Activated T-helper 1 cell treated with anti-CD3 and anti-CD28 coated beads, Interleukin-2, amount 50 U/mL, for 16 hours (primary cell): ENCODE data around the gene LYPD1.

Experiments
- DNase-seq, 2 donors: peaks; one replicate each; pipeline ENCODE4 v3.0.0-alpha.2; 2020; ENCODE audit warnings: low read depth in 1 of 2, low spot score in 1 of 2

Gene LYPD1

DNA sequence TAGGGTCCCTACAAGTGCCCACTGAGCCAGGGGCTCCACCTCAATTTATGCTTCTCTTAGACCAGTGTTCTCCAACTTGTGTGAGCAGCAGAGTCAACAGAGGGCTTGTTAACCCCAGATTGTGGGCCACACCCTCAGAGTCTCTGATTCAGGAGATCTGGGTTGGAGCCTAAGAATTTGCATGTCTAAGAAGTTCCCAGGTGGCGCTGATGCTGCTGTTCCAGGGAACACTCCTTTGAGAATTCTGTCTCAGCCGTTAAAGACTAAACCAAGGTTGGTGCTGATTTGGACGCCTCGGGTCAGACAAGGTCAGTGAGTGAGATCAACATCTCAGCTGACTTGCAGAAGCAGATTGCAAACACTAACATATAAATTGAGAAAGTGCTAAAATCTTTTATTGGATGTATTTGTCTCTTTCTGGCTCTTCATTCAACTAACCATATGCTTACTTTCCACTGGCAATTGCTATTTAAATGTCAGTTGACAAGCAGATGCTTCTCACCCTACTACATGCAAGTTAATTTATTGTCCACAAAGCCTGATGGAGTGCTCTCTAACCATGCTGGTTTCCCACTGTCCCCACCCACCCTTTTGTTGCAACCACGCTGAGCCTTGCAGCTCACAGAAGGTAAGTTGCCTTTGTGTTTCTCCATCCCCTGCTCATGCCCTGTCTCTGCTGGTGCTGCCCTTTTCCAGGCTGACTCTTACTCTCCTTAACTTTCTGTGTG lies 31.5 kb downstream of the LYPD1 start:
- no peak for DNase-seq

GRCh38 chr2:132636346-132636745 lies 33.7 kb downstream of the LYPD1 start:
- no peak for DNase-seq

GRCh38 chr2:132633635-132634034 lies 36.4 kb downstream of the LYPD1 start:
- DNase-seq, result no peak

DNA sequence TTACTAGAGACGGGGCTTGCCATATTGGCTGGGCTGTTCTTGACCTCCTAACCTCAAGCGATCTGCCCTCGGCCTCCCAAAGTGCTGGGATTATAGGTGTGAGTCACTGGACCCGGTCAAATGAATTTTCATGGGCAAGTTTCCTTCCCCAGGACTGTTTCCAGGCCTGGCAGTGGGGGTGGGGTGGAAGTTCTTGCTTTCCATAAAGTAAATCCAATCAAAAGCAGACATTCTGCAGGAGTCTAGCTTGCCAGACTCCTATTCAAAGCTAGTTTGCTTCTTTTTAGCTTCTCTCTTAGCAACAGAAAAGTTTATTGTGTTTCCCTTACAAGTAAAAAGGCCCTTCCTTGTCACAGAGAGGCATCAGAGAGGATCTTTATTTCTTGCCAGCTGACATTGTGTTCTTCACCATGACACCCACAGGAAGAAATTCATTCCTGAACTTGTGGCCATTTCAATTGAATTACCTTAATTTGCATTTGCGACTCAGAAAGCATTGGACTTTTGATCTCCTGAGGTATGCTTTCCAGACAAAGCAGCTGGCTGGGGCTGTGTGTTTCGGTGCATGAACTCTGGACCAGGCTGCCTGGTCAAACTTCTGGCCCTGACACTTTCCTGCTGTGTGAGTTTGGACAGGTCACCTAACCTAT lies 37.9 kb downstream of the LYPD1 start:
- no peak for DNase-seq

- DNase-seq, result no peak
Observed at GRCh38 chr2:132627536-132627935, 42.5 kb downstream of the LYPD1 start.

DNA sequence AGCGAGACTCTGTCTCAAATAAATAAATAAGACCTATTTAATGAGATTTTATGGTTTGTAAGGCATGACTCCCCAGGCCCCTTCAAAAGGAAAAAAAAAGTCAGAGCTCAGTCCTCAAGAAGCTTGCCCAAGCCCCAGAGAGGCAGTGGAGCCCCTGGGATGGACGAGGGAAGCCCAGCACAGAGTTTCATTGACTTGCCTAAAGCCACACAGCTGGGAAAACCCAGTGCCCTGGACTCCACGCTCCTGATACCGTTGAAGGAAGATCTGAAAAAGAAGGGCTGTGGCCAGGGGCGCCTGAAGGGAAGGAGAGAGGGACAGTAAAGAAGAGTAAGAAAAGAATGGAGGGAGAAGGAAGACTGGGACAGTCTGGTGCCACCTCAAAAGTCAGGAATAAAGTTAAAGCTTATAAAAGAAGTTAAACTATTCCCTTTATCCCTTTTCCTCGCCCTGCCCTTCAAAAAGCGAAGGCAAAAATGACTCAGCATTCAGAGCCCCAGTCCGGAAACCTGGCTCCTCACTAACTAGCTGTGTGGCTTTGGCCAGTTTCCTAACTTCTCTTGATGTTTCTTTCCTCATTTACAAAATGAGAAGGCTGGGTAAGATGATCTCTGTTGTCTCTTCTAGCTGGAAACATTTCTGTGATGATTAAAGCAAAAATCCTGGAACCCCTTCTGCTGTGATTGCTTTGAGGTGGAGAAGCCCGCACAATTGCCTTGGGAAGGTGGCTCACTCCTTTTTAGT lies 46.7 kb downstream of the LYPD1 start:
- DNase-seq, result no peak

DNA sequence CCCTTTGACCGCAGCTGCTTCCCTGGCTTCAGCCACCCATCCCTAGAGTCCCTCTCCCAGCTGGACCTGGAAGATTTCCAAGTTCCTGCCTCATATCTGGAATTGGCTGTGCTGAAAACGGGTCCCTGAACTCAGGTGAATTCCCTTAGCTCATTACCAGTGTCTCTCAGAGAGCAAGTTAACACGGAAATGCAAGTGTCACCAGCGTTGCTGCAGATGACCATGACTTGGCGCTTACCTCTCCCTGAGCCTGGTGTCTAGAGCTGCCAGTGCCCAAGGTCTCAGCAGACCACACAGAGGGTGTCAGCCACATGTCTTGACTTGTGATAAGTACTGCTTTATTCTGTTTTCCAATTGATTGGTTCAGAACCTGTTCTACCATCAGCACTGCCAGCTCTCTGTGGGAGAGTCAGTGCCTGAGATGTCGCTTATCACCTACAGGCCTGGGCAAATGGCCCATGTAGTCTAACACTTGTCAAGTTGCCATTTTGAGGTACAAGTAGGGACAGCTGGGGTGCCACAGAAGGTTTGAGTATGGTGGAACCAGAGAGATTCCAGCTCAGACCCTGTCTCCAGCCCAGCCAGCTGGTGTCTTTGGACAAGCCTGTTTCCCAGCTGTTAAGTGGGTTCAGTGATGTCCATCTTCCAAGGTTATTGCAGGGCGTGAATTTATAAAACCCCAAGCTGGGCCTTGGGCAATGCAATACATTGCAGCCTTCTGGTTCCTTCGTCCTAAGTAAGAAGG lies 48.7 kb downstream of the LYPD1 start:
- DNase-seq, result no peak

- DNase-seq, result no peak
Observed at GRCh38 chr2:132620115-132620514, 49.9 kb downstream of the LYPD1 start.

- DNase-seq, result no peak
Observed at GRCh38 chr2:132618734-132619133, 51.3 kb downstream of the LYPD1 start.

GRCh38 chr2:132617989-132618388 lies 52.0 kb downstream of the LYPD1 start:
- DNase-seq, result no peak

DNA sequence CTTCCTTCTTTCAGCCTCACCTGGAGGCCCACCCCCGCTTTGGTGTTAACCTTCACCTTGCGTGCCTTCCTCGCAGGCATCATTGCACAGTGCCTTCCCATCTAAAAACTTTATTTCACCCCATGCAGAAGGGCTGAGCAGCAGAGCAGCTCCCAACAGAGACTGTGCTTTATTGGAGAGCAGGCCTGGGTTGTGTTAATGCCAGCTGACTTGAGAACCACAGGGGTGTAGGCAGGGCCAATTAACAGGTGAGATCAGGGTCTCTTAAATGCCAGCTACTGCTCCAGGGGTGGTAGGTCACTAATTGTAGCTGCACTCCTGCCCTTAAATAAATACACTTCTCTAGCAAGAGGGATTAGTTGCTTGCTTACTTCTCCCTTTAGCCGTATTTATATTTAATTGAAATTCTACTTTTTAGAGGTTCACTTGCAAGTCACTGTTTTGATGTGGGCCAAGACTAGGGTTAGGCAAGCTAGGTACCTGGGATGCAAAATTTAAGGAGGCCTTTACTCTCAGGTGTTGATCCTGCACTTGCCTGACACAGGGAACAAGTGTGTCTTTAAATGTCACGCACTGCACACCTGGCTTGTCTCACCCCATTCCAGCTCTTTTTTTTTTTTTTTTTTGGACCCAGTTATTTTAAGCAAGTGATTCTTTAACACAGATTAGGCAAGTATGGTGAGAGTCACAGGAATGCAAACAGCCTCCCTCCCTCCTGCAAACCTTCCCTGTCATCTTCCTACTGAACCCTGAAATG lies 54.5 kb downstream of the LYPD1 start:
- no peak for DNase-seq

DNA sequence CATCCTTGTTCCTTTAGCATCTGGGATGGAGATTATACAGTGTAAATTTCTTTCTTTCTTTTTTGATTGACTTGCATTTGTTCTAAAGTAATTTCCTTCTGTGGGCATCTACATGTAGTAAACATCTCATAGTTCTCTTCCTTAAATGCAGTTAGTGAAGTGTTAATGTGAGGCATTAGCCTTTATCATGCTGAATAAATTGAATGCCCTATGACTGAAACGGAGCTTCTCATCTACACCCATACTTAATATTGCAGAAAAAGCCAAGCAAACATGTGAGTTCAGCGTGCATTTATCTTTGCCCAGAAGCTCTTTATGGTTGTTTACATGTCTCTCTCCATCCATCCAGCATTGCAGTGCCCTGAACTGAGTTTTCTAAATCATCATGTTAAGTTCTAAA lies 58.3 kb downstream of the LYPD1 start:
- DNase-seq, result no peak

- DNase-seq, result no peak
Observed at GRCh38 chr2:132609101-132609890, 60.7 kb downstream of the LYPD1 start.

DNA sequence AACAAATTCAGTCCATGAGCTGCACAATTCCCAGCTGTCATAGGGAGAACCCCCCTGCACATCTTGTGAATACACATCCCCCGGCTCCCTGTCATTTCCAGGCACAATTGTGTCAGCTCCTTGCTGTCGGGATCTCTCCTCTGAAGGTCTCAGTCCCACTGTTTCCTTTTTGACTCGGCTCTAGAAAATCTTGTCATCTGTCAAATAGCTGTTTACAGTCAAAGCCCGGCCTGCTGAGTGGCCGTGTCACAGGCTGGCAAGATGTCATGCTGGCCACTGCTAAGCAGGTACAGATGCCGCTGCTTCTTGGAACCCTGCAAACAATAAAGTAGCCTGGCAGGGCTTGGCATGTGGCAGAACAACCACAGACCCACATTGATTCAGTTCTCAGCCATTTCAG lies 61.7 kb downstream of the LYPD1 start:
- DNase-seq, result no peak

GRCh38 chr2:132607426-132608090 lies 62.4 kb downstream of the LYPD1 start:
- DNase-seq, result no peak

DNA sequence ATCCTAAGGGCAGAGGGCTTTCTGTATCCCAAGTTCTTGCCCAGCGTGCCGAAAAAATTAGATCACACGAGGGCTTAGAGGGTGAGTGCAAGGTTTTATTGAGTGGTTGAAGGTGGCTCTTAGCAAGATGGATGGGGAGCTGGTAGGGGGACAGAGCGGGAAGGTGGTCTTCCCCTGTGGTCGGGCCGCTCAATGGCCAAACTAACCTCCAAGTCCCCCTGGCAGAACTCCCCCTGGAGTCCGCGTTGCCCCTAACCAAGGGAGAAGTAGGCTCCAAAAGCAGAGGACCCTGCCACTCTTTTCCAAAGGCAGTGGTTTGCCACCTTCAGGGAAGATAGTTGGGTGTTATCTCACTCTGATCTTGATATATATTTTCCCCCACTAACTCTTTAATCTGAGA lies 63.4 kb downstream of the LYPD1 start:
- no peak for DNase-seq

GRCh38 chr2:132605236-132606180 lies 64.5 kb downstream of the LYPD1 start:
- DNase-seq, result no peak

DNA sequence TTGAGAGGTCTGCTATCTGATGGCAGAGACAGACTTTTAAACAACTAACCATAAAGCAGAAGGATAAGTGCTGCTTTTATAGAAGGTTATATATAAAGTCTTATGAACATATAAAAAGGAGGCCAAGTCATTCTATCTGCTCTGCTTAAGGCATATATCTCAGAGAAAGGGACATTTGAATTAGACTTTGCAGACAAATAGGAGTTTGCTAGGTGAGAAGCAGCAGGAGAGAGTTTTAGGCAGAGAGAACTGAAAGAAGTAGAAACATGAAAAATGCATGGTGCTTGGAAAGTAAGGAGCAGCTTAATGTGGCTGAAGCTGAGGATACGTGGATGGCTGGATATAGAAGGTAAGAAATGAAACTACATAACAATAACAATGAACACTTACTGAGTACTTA lies 65.4 kb downstream of the LYPD1 start:
- DNase-seq, result no peak
